Chondrocyte (in vitro differentiated cells): ENCODE measurements around the gene NHP2. TPM values are rescaled to one million over a fixed set of nuclear protein-coding genes. Genes with fewer than 3 reads are reported as not detected.

Source experiments
- DNase-seq: peaks from one replicate; pipeline ENCODE4 v3.0.0; 2021; ENCODE audit warnings: mixed read lengths, low spot score
- H3K27ac Mint-ChIP-seq: one replicate; pipeline ENCODE4 v1.8.0; 2021; ENCODE audit warnings: mild to moderate bottlenecking, moderate library complexity, mixed read lengths; ENCODE audit not compliant: unreplicated experiment
- H3K27me3 Mint-ChIP-seq: 2 replicates; pipeline ENCODE4 v1.8.0; 2021; ENCODE audit warnings: low read depth, mixed read lengths
- H3K36me3 Mint-ChIP-seq: 2 replicates; pipeline ENCODE4 v1.8.0; 2021; ENCODE audit warnings: low read depth, mixed read lengths
- H3K4me1 Mint-ChIP-seq: 2 replicates; pipeline ENCODE4 v1.8.0; 2021; ENCODE audit warnings: low read depth, mild to moderate bottlenecking, mixed read lengths
- H3K4me3 Mint-ChIP-seq: one replicate; pipeline ENCODE4 v1.8.0; 2021; ENCODE audit warnings: mild to moderate bottlenecking, moderate library complexity, mixed read lengths; ENCODE audit not compliant: unreplicated experiment
- H3K9me3 Mint-ChIP-seq: 2 replicates; pipeline ENCODE4 v1.8.0; 2021; ENCODE audit warnings: low read depth, mixed read lengths
- total RNA-seq: library from RNA; stranded (reverse); gene quantifications from 3 replicates; pipeline ENCODE4 v1.2.1, GENCODE V29; 2021
- TF ChIP-seq, protein P1 (sequence below): fragments of 200-600 bp; sonication (generic); IDR thresholded peaks from 2 replicates; pipeline ENCODE4 v1.5.0; 2021; ENCODE audit warnings: antibody characterized with exemption, mild to moderate bottlenecking, moderate library complexity

The NHP2 gene
- total RNA-seq, 1 donor from 2014 or later, result 74.1 TPM

GRCh38 chr5:178194026-178194425 lies 40.3 kb upstream of the NHP2 start:
- H3K4me3 Mint-ChIP-seq, result no peak overlapping the region
- TF ChIP-seq, protein P1, sequence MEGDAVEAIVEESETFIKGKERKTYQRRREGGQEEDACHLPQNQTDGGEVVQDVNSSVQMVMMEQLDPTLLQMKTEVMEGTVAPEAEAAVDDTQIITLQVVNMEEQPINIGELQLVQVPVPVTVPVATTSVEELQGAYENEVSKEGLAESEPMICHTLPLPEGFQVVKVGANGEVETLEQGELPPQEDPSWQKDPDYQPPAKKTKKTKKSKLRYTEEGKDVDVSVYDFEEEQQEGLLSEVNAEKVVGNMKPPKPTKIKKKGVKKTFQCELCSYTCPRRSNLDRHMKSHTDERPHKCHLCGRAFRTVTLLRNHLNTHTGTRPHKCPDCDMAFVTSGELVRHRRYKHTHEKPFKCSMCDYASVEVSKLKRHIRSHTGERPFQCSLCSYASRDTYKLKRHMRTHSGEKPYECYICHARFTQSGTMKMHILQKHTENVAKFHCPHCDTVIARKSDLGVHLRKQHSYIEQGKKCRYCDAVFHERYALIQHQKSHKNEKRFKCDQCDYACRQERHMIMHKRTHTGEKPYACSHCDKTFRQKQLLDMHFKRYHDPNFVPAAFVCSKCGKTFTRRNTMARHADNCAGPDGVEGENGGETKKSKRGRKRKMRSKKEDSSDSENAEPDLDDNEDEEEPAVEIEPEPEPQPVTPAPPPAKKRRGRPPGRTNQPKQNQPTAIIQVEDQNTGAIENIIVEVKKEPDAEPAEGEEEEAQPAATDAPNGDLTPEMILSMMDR, result no peak
- peaks cover 6% of the 10 kb centered on the region for H3K27me3 Mint-ChIP-seq
- no peaks in the 10 kb centered on the region for H3K36me3 Mint-ChIP-seq
- peaks cover 5% of the 10 kb centered on the region for H3K4me1 Mint-ChIP-seq
- no peak for DNase-seq
- H3K27ac Mint-ChIP-seq, result no peak overlapping the region
- H3K9me3 Mint-ChIP-seq, result peaks cover 3% of the 10 kb centered on the region

- Mint-ChIP-seq H3K4me1 (peaks cover 5% of the 10 kb centered on the region), H3K9me3 (peaks cover 3% of the 10 kb centered on the region), H3K36me3 (no peaks in the 10 kb centered on the region), H3K27me3 (peaks cover 6% of the 10 kb centered on the region), H3K4me3 (no peak overlapping the region), H3K27ac (no peak overlapping the region)
- TF ChIP-seq, protein P1, result no peak
- DNase-seq, result no peak
Observed at GRCh38 chr5:178193251-178193809, 39.6 kb upstream of the NHP2 start.

DNA sequence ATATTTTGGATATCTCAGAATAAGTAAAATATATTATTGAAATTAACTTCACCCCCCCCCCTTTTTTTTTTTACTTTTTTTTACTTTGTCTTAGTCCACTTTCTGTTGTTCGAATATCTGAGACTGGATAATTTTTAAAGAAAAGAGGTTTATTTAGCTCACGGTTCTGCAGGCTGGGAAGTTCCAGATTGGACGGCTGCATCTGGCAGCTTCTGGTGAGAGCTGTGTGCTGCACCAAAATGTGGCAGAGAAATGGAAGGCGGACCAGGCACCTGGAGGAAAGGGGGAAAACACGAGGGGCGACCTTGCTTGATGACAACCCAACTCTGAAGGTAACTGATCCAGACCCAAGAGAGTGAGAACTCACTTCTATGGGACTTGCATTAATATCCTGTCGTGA lies 39.1 kb upstream of the NHP2 start:
- no peak for DNase-seq
- peaks cover 3% of the 10 kb centered on the region for H3K9me3 Mint-ChIP-seq
- H3K27ac Mint-ChIP-seq, result no peak overlapping the region
- H3K4me3 Mint-ChIP-seq, result no peak overlapping the region
- peaks cover 6% of the 10 kb centered on the region for H3K27me3 Mint-ChIP-seq
- no peaks in the 10 kb centered on the region for H3K36me3 Mint-ChIP-seq
- peaks cover 5% of the 10 kb centered on the region for H3K4me1 Mint-ChIP-seq
- TF ChIP-seq, protein P1, result no peak

DNA sequence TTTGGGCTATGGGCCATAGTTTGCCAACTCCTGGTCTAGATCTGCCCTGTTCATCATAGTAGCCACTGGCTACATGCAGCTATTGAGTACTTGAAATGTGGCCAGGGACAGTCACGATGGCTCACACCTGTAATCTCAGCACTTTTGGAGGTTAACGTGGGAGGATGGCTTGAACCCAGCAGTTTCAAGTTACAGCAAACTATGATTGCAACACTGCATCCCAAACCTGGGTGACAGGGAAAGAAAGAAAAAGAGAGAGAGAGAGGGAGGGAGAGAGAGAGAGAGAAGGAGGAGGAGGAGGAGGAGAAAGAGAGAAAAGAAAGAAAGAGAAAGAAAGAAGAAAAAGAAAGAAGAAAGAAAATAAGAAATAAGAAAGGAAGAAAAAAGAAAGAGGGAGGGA lies 38.6 kb upstream of the NHP2 start:
- TF ChIP-seq, protein P1, result no peak
- DNase-seq, result no peak
- peaks cover 5% of the 10 kb centered on the region for H3K4me1 Mint-ChIP-seq
- H3K27ac Mint-ChIP-seq, result no peak overlapping the region
- no peak overlapping the region for H3K4me3 Mint-ChIP-seq
- peaks cover 6% of the 10 kb centered on the region for H3K27me3 Mint-ChIP-seq
- no peaks in the 10 kb centered on the region for H3K36me3 Mint-ChIP-seq
- peaks cover 3% of the 10 kb centered on the region for H3K9me3 Mint-ChIP-seq

DNA sequence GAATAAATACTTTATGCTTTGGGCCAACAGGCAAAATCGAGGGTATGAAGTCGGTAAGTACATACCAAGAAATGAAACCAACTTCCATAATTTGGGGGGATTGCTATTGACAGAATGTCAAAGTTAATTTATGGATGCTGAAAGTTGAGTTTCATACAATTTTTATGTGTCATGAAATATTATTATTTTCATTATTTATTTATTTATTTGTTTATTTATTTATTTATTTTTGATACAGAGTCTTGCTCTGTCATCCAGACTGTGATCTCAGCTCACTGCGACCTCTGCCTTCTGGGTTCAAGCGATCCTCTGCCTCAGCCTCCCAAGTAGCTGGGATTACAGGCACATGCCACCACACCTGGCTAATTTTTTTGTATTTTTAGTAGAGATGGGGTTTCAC lies 38.0 kb upstream of the NHP2 start:
- H3K4me1 Mint-ChIP-seq, result peaks cover 5% of the 10 kb centered on the region
- TF ChIP-seq, protein P1, result no peak
- peaks cover 6% of the 10 kb centered on the region for H3K27me3 Mint-ChIP-seq
- H3K4me3 Mint-ChIP-seq, result no peak overlapping the region
- peaks cover 3% of the 10 kb centered on the region for H3K9me3 Mint-ChIP-seq
- no peaks in the 10 kb centered on the region for H3K36me3 Mint-ChIP-seq
- no peak overlapping the region for H3K27ac Mint-ChIP-seq
- DNase-seq, result no peak
